Tibial artery (tissue), 4 donors: Measurements from ENCODE around the gene IFT74.

Experiments
- DNase-seq, 2 donors: peaks; one replicate each; pipeline ENCODE4 v3.0.0-alpha.2; 2019
- H3K27ac ChIP-seq, 2 donors: fragments of 200-600 bp; sonication (generic) in 1 of 2; 1 replicate in 1 of 2; 2 replicates in 1 of 2; pipeline ENCODE4 v1.5.1; 2018 to 2019; ENCODE audit warnings: mild to moderate bottlenecking in 1 of 2
- H3K27me3 ChIP-seq, 2 donors: fragments of 200-600 bp; sonication (generic) in 1 of 2; one replicate each; pipeline versions ENCODE4 v1.5.1 to v1.6.0; 2016 to 2019
- H3K36me3 ChIP-seq, 3 donors: fragments of 200-600 bp; sonication (generic) in 2 of 3; one replicate each; pipeline ENCODE4 v1.5.1; 2016 to 2019; ENCODE audit warnings: mild to moderate bottlenecking in 2 of 3
- H3K4me1 ChIP-seq, 4 donors: fragments of 200-600 bp; sonication (generic) in 2 of 4; 1 replicate in 3 of 4; 2 replicates in 1 of 4; pipeline ENCODE4 v1.5.1; 2016 to 2019
- H3K4me3 ChIP-seq, 2 donors: fragments of 200-600 bp; sonication (generic) in 1 of 2; 1 replicate in 1 of 2; 2 replicates in 1 of 2; pipeline ENCODE4 v1.5.1; 2018 to 2019; ENCODE audit warnings: mild to moderate bottlenecking in 2 of 2
- H3K9me3 ChIP-seq, 3 donors: fragments of 200-600 bp; sonication (generic) in 1 of 3; one replicate each; pipeline ENCODE4 v1.5.1; 2016 to 2019
- CTCF ChIP-seq, 2 experiments: fragments of 200-600 bp in 1 of 2; fragments of 450-650 bp in 1 of 2; IDR thresholded peaks; one replicate each; pipeline ENCODE4 v1.5.1; 2017 to 2019; ENCODE audit warnings: antibody characterized with exemption in 2 of 2, mild to moderate bottlenecking in 1 of 2, moderate library complexity in 1 of 2
- intact Hi-C: fragments of 100-400 bp; cut with DNase I; formaldehyde crosslinking; loops from one replicate; pipeline ENCODE4 v1.15.0; 2023; ENCODE audit warnings: low total_unique reads

IFT74 gene

DNA sequence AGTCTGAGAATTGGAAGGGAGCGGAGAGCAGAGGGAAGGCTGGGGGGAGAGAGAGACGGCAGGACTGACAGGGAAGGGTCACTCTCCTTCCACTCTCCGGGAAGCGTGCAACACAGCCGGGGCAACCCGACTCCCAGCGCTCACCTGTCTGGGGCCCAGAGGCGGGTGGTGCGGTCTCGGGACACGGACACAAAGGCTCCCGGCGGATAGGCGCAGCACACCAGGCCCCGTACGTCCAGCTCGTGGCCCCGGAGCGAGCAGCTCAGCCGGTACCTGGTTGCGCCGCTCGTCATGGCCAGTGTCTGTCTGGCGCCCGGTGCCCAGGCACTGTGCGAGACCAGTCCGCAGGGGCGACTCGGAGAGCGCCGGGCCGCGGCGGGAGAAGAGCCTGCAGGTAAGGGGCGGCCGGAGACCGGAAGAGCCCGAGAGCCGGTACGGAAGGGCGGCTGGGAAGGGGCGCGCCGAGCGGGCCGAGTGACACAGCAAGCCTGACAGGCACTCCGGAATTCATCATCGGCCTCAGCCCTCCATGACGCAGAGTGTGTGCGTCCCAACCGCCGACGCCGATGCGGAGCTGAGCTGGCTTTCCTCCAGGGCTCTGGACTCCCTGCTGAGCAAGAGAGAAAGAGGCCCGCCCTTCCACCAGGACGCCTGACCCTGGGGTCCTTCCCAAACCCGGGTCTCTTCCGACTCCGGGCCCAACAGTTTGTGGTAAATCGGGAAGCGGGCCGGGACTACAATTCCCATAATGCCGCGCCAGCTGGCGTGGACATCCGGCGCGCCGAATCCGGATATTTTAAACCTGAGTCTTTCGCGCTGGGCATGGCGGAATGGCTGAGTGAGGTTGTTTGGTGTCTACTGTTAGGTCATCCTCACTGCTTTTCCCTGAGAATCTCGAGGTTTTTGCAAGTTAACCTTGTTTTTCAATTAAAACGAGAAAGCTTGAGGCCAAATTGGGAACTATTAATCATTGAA, 9.2 kb upstream of the IFT74 start, which contains the start of gene PLAA:
TSS of gene PLAA (minus strand) at position 490 of the 975 bp plus-strand sequence. CDS start at position 293, 197 bp downstream.
- Histone ChIP-seq H3K4me3 (peak within 1 kb of the TSS; percentile 92 to 97), H3K27ac (peak within 1 kb of the TSS; percentile 99), H3K27me3 (no peaks in the 10 kb centered on the region), H3K4me1 (peaks cover 0 to 28% (median 27%) of the 10 kb centered on the region in 4 donors), H3K9me3 (no peaks in the 10 kb centered on the region), H3K36me3 (no peaks in the 10 kb centered on the region)
- no peak for TF ChIP-seq CTCF (IDR thresholded peaks at IDR 0.05)
- DNase-seq, result peak; percentile 88 to 92
- intact Hi-C loops, result no loop called here

GRCh38 chr9:26947736-26948135, 8.5 kb upstream of the IFT74 start:
- Histone ChIP-seq H3K4me3 (peak overlapping the region; percentile 92 to 97), H3K27ac (peak overlapping the region; percentile 99), H3K36me3 (no peaks in the 10 kb centered on the region), H3K27me3 (no peaks in the 10 kb centered on the region), H3K4me1 (peaks cover 0 to 28% (median 25%) of the 10 kb centered on the region in 4 donors), H3K9me3 (no peaks in the 10 kb centered on the region)
- no peak for TF ChIP-seq CTCF (IDR thresholded peaks at IDR 0.05)
- no peak for DNase-seq
- intact Hi-C loops, result no loop called here

DNA sequence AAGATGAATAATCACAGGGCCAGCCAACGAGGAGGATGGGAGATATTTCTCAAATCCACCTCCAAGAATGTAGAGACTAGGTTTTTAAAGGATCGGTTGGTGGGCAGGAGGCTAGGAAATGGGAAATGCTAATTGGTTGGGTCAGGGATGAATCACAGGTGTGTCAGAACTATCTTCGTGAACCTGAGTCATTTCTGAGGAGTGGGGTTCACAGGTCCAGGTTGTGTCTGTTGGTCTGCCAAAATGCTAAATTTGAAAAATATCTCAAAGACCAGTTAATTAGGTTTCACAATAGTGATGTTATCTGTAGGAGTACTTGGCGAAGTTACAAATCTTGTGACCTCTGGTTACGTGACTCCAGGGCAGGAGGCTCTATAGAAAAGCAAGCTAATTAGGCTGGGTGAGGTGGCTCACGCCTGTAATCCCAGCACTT, 6.6 kb upstream of the IFT74 start:
- intact Hi-C loops, result no loop called here
- no peaks in the 10 kb centered on the region for H3K9me3 ChIP-seq
- no peak for TF ChIP-seq CTCF (IDR thresholded peaks at IDR 0.05)
- no peak overlapping the region for H3K27ac ChIP-seq
- DNase-seq, result no peak
- H3K4me3 ChIP-seq, result no peak overlapping the region
- H3K27me3 ChIP-seq, result no peaks in the 10 kb centered on the region
- no peaks in the 10 kb centered on the region for H3K36me3 ChIP-seq
- H3K4me1 ChIP-seq, result peaks cover 0 to 23% (median 16%) of the 10 kb centered on the region in 4 donors

DNA sequence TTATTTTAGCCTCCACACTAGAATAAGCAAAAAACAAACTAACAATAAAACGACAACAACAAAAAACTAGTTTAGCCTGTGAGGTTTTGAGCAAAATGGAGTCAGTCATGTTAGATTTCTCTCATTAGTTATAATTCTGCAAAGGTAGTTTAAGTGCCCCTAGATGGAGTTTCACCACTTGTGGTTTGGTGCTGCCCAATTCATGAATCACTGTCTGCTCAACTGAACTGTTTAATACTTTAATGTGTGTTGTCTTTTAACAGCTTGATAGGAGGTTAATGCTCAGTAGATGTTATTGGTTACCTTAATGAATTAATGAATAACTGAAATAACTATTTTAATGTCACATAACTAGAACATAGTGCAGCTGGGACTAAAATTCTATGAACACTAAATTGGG, 5.7 kb upstream of the IFT74 start:
- H3K27ac ChIP-seq, result no peak overlapping the region
- H3K36me3 ChIP-seq, result no peaks in the 10 kb centered on the region
- H3K4me3 ChIP-seq, result no peak overlapping the region
- H3K27me3 ChIP-seq, result no peaks in the 10 kb centered on the region
- H3K9me3 ChIP-seq, result no peaks in the 10 kb centered on the region
- TF ChIP-seq CTCF (IDR thresholded peaks at IDR 0.05), result no peak
- intact Hi-C loops, result no loop called here
- H3K4me1 ChIP-seq, result peaks cover 0 to 16% (median 11%) of the 10 kb centered on the region in 4 donors
- DNase-seq, result no peak

DNA sequence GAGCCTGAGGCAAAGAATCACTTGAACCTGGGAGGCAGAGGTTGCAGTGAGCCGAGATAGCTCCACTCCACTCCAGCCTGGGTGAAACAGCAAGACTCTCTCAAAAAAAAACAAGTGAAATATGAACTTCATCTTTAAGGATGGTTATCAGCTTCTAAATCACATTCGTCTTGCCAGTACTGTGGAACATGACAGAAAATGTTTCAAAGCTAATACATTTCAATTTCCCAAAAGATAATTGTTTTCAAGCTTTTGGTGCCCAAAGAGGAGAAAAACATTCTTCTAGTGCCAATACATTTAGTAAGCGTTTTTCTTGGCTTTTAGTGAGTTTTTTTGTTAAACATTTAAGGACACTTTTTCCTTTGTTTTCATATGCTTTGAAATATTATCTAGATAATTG, 4.4 kb upstream of the IFT74 start:
- H3K27me3 ChIP-seq, result no peaks in the 10 kb centered on the region
- DNase-seq, result no peak
- TF ChIP-seq CTCF (IDR thresholded peaks at IDR 0.05), result no peak
- H3K27ac ChIP-seq, result no peak overlapping the region
- no peaks in the 10 kb centered on the region for H3K36me3 ChIP-seq
- intact Hi-C loops, result no loop called here
- no peaks in the 10 kb centered on the region for H3K9me3 ChIP-seq
- peaks cover 0 to 11% (median 4%) of the 10 kb centered on the region in 4 donors for H3K4me1 ChIP-seq
- H3K4me3 ChIP-seq, result no peak overlapping the region
